GM10266 (cell line): ENCODE measurements around the gene PDCD6IP.

Source experiments
- DNase-seq: peaks from one replicate; pipeline ENCODE4 v3.0.0; 2012; ENCODE audit errors: extremely low spot score
- CTCF ChIP-seq: IDR thresholded peaks from 2 replicates; pipeline ENCODE4 v1.5.1; 2012; ENCODE audit warnings: mild to moderate bottlenecking, low read depth; ENCODE audit not compliant: control insufficient read depth, insufficient read depth; ENCODE audit errors: missing control alignments

PDCD6IP gene

GRCh38 chr3:33795856-33796536 lies 2.4 kb upstream of the PDCD6IP start:
- DNase-seq, result no peak
- no peak for TF ChIP-seq CTCF

GRCh38 chr3:33798113-33798417 lies 365 bp upstream of the PDCD6IP start:
- no peak for DNase-seq
- TF ChIP-seq CTCF, result no peak

GRCh38 chr3:33799202-33799551 lies 747 bp downstream of the PDCD6IP start:
- no peak for TF ChIP-seq CTCF
- DNase-seq, result no peak

- no peak for DNase-seq
- no peak for TF ChIP-seq CTCF
Observed at GRCh38 chr3:33803252-33803651, 4.8 kb downstream of the PDCD6IP start.

GRCh38 chr3:33803894-33804526 lies 5.6 kb downstream of the PDCD6IP start:
- no peak for TF ChIP-seq CTCF
- DNase-seq, result no peak

GRCh38 chr3:33807191-33807590 lies 8.8 kb downstream of the PDCD6IP start:
- no peak for DNase-seq
- no peak for TF ChIP-seq CTCF

GRCh38 chr3:33808559-33808958 lies 10.1 kb downstream of the PDCD6IP start:
- no peak for TF ChIP-seq CTCF
- DNase-seq, result no peak
